Endothelial cell (in vitro differentiated cells): ENCODE data around the gene TMEM212. TPM values are rescaled to one million over a fixed set of nuclear protein-coding genes. Genes with fewer than 3 reads are reported as not detected.

Source experiments
- DNase-seq: peaks from one replicate; pipeline ENCODE4 v3.0.0; 2021; ENCODE audit warnings: low spot score
- H3K27ac Mint-ChIP-seq: one replicate; pipeline ENCODE4 v1.8.0; 2021; ENCODE audit warnings: mixed read lengths, inconsistent platforms; ENCODE audit not compliant: unreplicated experiment
- H3K27me3 Mint-ChIP-seq: one replicate; pipeline ENCODE4 v1.8.0; 2021; ENCODE audit warnings: mild to moderate bottlenecking, moderate library complexity, mixed read lengths, inconsistent platforms; ENCODE audit not compliant: unreplicated experiment
- H3K36me3 Mint-ChIP-seq: one replicate; pipeline ENCODE4 v1.8.0; 2021; ENCODE audit warnings: mild to moderate bottlenecking, low read depth, mixed read lengths, inconsistent platforms; ENCODE audit not compliant: unreplicated experiment
- H3K4me1 Mint-ChIP-seq: one replicate; pipeline ENCODE4 v1.8.0; 2021; ENCODE audit warnings: mild to moderate bottlenecking, mixed read lengths, inconsistent platforms; ENCODE audit not compliant: unreplicated experiment
- H3K4me3 Mint-ChIP-seq: one replicate; pipeline ENCODE4 v1.8.0; 2021; ENCODE audit warnings: mild to moderate bottlenecking, mixed read lengths, inconsistent platforms; ENCODE audit not compliant: unreplicated experiment
- H3K9me3 Mint-ChIP-seq: one replicate; pipeline ENCODE4 v1.8.0; 2021; ENCODE audit warnings: mixed read lengths, inconsistent platforms; ENCODE audit not compliant: unreplicated experiment
- total RNA-seq: library from RNA; stranded (reverse); fragmentation: NEBNext Ultra II Directional; extraction: Animal tissue kit (Norgen Biotek cat#: 25700); gene quantifications from one replicate; pipeline ENCODE4 v1.2.1, GENCODE V29; 2021; ENCODE audit not compliant: unreplicated experiment
- TF ChIP-seq, protein P1 (sequence below): fragments of 200-600 bp; sonication (generic); IDR thresholded peaks from one replicate; pipeline ENCODE4 v1.5.0; 2021; ENCODE audit warnings: antibody characterized with exemption; ENCODE audit not compliant: unreplicated experiment

Gene TMEM212
- total RNA-seq, 1 donor from 2014 or later: not detected

DNA sequence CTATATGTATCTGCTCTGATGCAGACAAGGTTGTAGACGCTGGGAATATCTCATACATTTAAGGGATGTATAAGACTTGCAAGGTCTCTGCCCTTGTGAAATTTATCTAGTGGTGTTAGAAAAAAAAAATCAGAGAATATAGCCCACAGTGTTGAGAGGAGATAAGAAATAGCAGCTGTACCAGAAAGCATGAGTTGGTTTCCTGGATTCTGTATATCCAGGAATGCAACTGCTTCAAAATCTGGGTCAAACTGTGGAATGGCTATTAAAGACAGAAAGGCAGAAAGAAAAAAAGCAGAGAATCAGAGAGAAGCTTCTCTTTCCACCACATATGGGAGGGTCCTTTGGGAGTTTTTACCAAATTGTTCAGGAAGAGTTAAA is 1.5 kb upstream of the TMEM212 start:
- TF ChIP-seq, protein P1, sequence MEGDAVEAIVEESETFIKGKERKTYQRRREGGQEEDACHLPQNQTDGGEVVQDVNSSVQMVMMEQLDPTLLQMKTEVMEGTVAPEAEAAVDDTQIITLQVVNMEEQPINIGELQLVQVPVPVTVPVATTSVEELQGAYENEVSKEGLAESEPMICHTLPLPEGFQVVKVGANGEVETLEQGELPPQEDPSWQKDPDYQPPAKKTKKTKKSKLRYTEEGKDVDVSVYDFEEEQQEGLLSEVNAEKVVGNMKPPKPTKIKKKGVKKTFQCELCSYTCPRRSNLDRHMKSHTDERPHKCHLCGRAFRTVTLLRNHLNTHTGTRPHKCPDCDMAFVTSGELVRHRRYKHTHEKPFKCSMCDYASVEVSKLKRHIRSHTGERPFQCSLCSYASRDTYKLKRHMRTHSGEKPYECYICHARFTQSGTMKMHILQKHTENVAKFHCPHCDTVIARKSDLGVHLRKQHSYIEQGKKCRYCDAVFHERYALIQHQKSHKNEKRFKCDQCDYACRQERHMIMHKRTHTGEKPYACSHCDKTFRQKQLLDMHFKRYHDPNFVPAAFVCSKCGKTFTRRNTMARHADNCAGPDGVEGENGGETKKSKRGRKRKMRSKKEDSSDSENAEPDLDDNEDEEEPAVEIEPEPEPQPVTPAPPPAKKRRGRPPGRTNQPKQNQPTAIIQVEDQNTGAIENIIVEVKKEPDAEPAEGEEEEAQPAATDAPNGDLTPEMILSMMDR: no peak
- Mint-ChIP-seq H3K4me1 (peaks cover 40% of the 10 kb centered on the region), H3K27ac (peak overlapping the region; percentile 79), H3K9me3 (no peaks in the 10 kb centered on the region), H3K36me3 (no peaks in the 10 kb centered on the region), H3K27me3 (peaks cover under 1% of the 10 kb centered on the region), H3K4me3 (no peak overlapping the region)
- DNase-seq: no peak

GRCh38 chr3:171844873-171845272 is 1.7 kb downstream of the TMEM212 start:
- no peak for DNase-seq
- peaks cover 2% of the 10 kb centered on the region for H3K27me3 Mint-ChIP-seq
- H3K4me3 Mint-ChIP-seq: no peak overlapping the region
- peaks cover 4% of the 10 kb centered on the region for H3K36me3 Mint-ChIP-seq
- no peak overlapping the region for H3K27ac Mint-ChIP-seq
- H3K4me1 Mint-ChIP-seq: peaks cover 28% of the 10 kb centered on the region
- TF ChIP-seq, protein P1: no peak
- H3K9me3 Mint-ChIP-seq: no peaks in the 10 kb centered on the region

DNA sequence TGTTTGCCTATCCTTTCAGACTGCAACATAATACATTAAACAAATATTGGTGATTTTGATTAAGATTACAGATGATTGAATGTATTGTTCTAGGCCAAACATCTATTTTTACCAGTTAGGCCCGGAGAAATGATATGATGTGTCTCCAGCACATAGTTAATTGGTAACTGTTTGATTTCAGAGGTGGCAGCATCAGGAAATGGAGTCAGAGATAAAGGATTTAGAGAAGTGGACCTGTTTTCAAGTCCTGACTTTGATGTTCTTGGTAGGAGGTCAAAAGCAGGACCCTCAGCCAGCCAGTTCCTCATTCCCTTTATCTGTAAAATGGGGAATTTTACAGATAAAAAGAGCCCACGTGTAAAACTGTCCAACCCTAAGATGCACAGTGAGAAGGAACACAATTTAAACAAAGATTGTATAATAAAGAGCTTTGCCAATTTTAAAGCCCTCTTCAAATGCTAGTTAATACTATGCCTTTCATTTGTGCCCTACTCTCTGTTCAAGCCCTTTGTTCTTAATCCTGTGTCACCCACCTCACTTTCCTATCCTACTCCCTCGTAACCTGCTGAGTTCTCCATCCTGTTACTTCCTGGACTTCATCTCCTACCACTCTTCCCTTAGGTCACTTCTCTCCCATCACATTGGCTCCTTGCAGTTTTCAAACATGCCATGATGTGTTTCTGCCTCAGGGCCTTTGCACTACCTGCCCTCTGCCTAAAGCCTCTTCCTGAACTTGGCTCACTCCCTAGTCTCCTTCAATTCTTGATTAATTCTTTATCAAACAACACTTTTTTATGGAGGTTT is 2.5 kb downstream of the TMEM212 start:
- Mint-ChIP-seq H3K27me3 (peaks cover 2% of the 10 kb centered on the region), H3K4me1 (peaks cover 21% of the 10 kb centered on the region), H3K9me3 (no peaks in the 10 kb centered on the region), H3K27ac (no peak overlapping the region), H3K4me3 (no peak overlapping the region), H3K36me3 (peaks cover 4% of the 10 kb centered on the region)
- TF ChIP-seq, protein P1: no peak
- DNase-seq: no peak

GRCh38 chr3:171846597-171846996 is 3.4 kb downstream of the TMEM212 start:
- Mint-ChIP-seq H3K27me3 (peaks cover 2% of the 10 kb centered on the region), H3K4me3 (no peak overlapping the region), H3K27ac (no peak overlapping the region), H3K4me1 (peaks cover 14% of the 10 kb centered on the region), H3K36me3 (peaks cover 4% of the 10 kb centered on the region), H3K9me3 (no peaks in the 10 kb centered on the region)
- TF ChIP-seq, protein P1: no peak
- no peak for DNase-seq

DNA sequence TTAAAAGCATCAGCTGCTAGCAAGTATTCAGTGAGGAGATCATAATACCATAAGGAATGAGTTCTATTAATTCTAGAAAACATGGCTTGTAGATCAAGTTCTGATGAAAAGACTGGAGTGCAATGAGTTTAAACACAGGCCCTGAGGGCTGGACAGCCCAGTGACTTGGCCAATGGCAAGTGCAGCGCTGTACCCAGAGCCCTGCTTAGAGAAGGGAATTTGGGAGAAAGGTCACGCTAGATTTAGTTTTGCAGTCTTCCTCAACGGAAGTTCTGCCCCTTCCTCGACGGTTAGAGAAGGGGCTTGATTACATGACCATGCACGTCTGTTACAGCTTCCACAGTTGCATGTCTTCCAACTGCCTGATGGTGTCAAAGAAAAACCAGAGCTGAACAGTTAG is 4.0 kb downstream of the TMEM212 start:
- Mint-ChIP-seq H3K4me1 (peaks cover 9% of the 10 kb centered on the region), H3K27me3 (peaks cover 2% of the 10 kb centered on the region), H3K9me3 (no peaks in the 10 kb centered on the region), H3K36me3 (peaks cover 4% of the 10 kb centered on the region), H3K27ac (no peak overlapping the region), H3K4me3 (no peak overlapping the region)
- no peak for DNase-seq
- TF ChIP-seq, protein P1: no peak
